A549 (cell line): ENCODE measurements around the gene ATN1.

ENCODE experiments used
- EP300 ChIP-seq, 2 experiments: fragments of >200 bp; sonication (Bioruptor Twin); formaldehyde crosslinking; IDR thresholded peaks; 2 replicates in 1 of 2; 3 replicates in 1 of 2; pipeline ENCODE4 v1.6.1; 2016 to 2017
- HDAC2 ChIP-seq: fragments of 200-600 bp; sonication (generic); IDR thresholded peaks from 2 replicates; pipeline ENCODE4 v1.6.1; 2016
- JUN ChIP-seq, 2 experiments: fragments of >200 bp; sonication (Bioruptor Twin); formaldehyde crosslinking; IDR thresholded peaks; 2 replicates in 1 of 2; 3 replicates in 1 of 2; pipeline ENCODE4 v1.6.1; 2016 to 2017
- NFE2L2 ChIP-seq: fragments of 150-350 bp; conservative IDR thresholded peaks from 2 replicates; pipeline ENCODE4 v1.6.1; 2014; ENCODE audit warnings: low read length
- POLR2A ChIP-seq: IDR thresholded peaks from 2 replicates; pipeline ENCODE4 v1.6.1; 2012; ENCODE audit warnings: mild to moderate bottlenecking, low read length
- RFX5 ChIP-seq: fragments of 450-650 bp; IDR thresholded peaks from 2 replicates; pipeline ENCODE4 v1.7.1; 2014; ENCODE audit warnings: antibody characterized with exemption, mild to moderate bottlenecking, moderate library complexity
- SMC3 ChIP-seq: fragments of >200 bp; sonication (Bioruptor Twin); formaldehyde crosslinking; IDR thresholded peaks from 3 replicates; pipeline ENCODE4 v1.6.1; 2018; ENCODE audit warnings: inconsistent platforms
- TF ChIP-seq, protein P1 (sequence below): fragments of >200 bp; sonication (Bioruptor Twin); formaldehyde crosslinking; IDR thresholded peaks from 3 replicates; pipeline ENCODE4 v1.5.1; 2016
- TF ChIP-seq, protein P2 (sequence below): fragments of 450-650 bp; IDR thresholded peaks from 2 replicates; pipeline ENCODE4 v1.6.1; 2014; ENCODE audit warnings: antibody characterized with exemption
- TF ChIP-seq, protein P3 (sequence below): fragments of 150-350 bp; IDR thresholded peaks from 2 replicates; pipeline ENCODE4 v1.6.1; 2014; ENCODE audit warnings: low read depth, mild to moderate bottlenecking, low read length
- TF ChIP-seq, protein P4 (sequence below): fragments of 250-450 bp; sonication (Bioruptor Pico); IDR thresholded peaks from 2 replicates; pipeline ENCODE4 v1.5.0; 2021; ENCODE audit warnings: mild to moderate bottlenecking, moderate library complexity, borderline replicate concordance
- TF ChIP-seq, protein P5 (sequence below): fragments of 200-600 bp; sonication (generic); IDR thresholded peaks from 2 replicates; pipeline ENCODE4 v1.6.1; 2016; ENCODE audit warnings: antibody characterized with exemption, mild to moderate bottlenecking, moderate library complexity

DNA sequence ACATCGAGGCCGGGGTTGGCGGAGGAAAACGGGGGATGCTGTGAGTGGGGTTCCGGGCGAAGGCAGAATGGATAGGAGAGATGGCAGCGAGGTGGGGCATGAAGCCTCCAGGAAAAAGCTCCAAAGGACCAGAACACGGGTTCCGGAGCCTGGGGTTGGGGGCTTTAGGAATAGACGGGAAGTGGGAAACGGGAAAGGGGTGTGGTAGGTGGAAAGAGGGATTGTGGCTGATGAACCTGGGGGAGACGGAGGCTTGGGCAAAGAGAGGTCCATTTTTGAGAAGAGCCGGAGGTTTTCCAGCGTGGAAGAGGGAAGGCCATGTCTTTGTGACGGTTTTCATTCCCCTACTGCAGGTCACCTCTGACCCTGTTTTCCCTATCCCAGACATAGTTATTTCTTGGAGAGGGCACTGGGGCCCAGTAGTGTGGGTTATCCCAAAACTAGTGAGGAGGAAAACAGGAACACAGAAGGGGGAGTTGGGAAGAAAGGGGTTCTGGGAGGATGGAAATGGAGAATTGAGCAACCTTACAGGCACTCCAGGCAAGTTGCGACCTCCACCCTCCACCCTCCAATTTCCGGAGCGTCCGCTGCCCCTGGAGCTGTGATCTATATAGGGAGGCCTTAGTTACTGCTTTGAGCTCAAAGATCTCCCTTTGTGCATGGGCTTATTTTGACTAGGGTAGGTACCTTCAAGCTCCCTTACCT is 1.1 kb downstream of the ATN1 start:
- TF ChIP-seq, protein P1, sequence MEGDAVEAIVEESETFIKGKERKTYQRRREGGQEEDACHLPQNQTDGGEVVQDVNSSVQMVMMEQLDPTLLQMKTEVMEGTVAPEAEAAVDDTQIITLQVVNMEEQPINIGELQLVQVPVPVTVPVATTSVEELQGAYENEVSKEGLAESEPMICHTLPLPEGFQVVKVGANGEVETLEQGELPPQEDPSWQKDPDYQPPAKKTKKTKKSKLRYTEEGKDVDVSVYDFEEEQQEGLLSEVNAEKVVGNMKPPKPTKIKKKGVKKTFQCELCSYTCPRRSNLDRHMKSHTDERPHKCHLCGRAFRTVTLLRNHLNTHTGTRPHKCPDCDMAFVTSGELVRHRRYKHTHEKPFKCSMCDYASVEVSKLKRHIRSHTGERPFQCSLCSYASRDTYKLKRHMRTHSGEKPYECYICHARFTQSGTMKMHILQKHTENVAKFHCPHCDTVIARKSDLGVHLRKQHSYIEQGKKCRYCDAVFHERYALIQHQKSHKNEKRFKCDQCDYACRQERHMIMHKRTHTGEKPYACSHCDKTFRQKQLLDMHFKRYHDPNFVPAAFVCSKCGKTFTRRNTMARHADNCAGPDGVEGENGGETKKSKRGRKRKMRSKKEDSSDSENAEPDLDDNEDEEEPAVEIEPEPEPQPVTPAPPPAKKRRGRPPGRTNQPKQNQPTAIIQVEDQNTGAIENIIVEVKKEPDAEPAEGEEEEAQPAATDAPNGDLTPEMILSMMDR = no peak
- 0 out of 5 replicates have a peak, but pooled peaks of 1 of the 2 experiments have one; percentile 17 for TF ChIP-seq JUN (IDR thresholded peaks at IDR 0.05)
- TF ChIP-seq NFE2L2 = no peak
- TF ChIP-seq SMC3 = no peak
- no peak for TF ChIP-seq POLR2A
- TF ChIP-seq, protein P2, sequence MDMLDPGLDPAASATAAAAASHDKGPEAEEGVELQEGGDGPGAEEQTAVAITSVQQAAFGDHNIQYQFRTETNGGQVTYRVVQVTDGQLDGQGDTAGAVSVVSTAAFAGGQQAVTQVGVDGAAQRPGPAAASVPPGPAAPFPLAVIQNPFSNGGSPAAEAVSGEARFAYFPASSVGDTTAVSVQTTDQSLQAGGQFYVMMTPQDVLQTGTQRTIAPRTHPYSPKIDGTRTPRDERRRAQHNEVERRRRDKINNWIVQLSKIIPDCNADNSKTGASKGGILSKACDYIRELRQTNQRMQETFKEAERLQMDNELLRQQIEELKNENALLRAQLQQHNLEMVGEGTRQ = no peak
- TF ChIP-seq, protein P3, sequence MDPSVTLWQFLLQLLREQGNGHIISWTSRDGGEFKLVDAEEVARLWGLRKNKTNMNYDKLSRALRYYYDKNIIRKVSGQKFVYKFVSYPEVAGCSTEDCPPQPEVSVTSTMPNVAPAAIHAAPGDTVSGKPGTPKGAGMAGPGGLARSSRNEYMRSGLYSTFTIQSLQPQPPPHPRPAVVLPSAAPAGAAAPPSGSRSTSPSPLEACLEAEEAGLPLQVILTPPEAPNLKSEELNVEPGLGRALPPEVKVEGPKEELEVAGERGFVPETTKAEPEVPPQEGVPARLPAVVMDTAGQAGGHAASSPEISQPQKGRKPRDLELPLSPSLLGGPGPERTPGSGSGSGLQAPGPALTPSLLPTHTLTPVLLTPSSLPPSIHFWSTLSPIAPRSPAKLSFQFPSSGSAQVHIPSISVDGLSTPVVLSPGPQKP = no peak
- no peak for TF ChIP-seq EP300 (IDR thresholded peaks at IDR 0.05)
- TF ChIP-seq, protein P4, sequence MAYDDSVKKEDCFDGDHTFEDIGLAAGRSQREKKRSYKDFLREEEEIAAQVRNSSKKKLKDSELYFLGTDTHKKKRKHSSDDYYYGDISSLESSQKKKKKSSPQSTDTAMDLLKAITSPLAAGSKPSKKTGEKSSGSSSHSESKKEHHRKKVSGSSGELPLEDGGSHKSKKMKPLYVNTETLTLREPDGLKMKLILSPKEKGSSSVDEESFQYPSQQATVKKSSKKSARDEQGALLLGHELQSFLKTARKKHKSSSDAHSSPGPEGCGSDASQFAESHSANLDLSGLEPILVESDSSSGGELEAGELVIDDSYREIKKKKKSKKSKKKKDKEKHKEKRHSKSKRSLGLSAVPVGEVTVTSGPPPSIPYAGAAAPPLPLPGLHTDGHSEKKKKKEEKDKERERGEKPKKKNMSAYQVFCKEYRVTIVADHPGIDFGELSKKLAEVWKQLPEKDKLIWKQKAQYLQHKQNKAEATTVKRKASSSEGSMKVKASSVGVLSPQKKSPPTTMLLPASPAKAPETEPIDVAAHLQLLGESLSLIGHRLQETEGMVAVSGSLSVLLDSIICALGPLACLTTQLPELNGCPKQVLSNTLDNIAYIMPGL (CRISPR knock-in tag) = no peak
- TF ChIP-seq HDAC2 = no peak
- TF ChIP-seq, protein P5, sequence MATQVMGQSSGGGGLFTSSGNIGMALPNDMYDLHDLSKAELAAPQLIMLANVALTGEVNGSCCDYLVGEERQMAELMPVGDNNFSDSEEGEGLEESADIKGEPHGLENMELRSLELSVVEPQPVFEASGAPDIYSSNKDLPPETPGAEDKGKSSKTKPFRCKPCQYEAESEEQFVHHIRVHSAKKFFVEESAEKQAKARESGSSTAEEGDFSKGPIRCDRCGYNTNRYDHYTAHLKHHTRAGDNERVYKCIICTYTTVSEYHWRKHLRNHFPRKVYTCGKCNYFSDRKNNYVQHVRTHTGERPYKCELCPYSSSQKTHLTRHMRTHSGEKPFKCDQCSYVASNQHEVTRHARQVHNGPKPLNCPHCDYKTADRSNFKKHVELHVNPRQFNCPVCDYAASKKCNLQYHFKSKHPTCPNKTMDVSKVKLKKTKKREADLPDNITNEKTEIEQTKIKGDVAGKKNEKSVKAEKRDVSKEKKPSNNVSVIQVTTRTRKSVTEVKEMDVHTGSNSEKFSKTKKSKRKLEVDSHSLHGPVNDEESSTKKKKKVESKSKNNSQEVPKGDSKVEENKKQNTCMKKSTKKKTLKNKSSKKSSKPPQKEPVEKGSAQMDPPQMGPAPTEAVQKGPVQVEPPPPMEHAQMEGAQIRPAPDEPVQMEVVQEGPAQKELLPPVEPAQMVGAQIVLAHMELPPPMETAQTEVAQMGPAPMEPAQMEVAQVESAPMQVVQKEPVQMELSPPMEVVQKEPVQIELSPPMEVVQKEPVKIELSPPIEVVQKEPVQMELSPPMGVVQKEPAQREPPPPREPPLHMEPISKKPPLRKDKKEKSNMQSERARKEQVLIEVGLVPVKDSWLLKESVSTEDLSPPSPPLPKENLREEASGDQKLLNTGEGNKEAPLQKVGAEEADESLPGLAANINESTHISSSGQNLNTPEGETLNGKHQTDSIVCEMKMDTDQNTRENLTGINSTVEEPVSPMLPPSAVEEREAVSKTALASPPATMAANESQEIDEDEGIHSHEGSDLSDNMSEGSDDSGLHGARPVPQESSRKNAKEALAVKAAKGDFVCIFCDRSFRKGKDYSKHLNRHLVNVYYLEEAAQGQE = no peak
- no peak for TF ChIP-seq RFX5
